Panc1 (cell line): ENCODE data around the gene CNTN4. TPM values are rescaled to one million over a fixed set of nuclear protein-coding genes. Genes with fewer than 3 reads are reported as not detected.

Source experiments
- ATAC-seq: fragments of 200-7000 bp; cut with Tn5 transposase; 2 replicates; pipeline ENCODE4 v1.9.1; 2020; ENCODE audit warnings: mild to moderate bottlenecking, moderate library complexity
- BruUV-seq: library from RNA; stranded (reverse); fragments of 400-500 nt; replicated peaks from 2 replicates; lab custom pipeline; 2021; lab: Mats Ljungman, UMichigan
- CTCF ChIA-PET: fragments of 300-600 bp; sonication (Branson Sonifier 250); formaldehyde crosslinking; loops from one replicate; lab custom pipeline; 2022; ENCODE audit warnings: antibody characterized with exemption; lab: Charles Lee
- POLR2A ChIA-PET: fragments of 300-600 bp; sonication (Branson Sonifier 250); formaldehyde crosslinking; loops from one replicate; lab custom pipeline; 2022; ENCODE audit warnings: antibody characterized with exemption; lab: Charles Lee
- DNase-seq: peaks from one replicate; pipeline ENCODE4 v3.0.0-alpha.2; 2010; ENCODE audit warnings: low read depth, low spot score
- H3K27ac ChIP-seq: 2 replicates; pipeline ENCODE4 v1.5.1; 2011; ENCODE audit warnings: mild to moderate bottlenecking, low read length, inconsistent platforms
- H3K27me3 ChIP-seq: fragments of 200-500 bp; sonication (Bioruptor generic); 2 replicates; pipeline ENCODE4 v1.6.0; 2014; ENCODE audit warnings: low read length, inconsistent platforms; ENCODE audit not compliant: control insufficient read depth, insufficient read depth
- H3K36me3 ChIP-seq: fragments of 200-500 bp; sonication (Bioruptor generic); 2 replicates; pipeline ENCODE4 v1.5.1; 2014; ENCODE audit warnings: inconsistent platforms, mild to moderate bottlenecking, low read length, moderate library complexity; ENCODE audit not compliant: control insufficient read depth, insufficient read depth
- H3K4me1 ChIP-seq: 2 replicates; pipeline ENCODE4 v1.5.1; 2011; ENCODE audit warnings: inconsistent platforms, mild to moderate bottlenecking, low read length, moderate library complexity; ENCODE audit not compliant: control insufficient read depth, insufficient read depth
- H3K4me3 ChIP-seq, 2 experiments: 2 replicates each; pipeline ENCODE4 v1.5.1; 2011 to 2012; ENCODE audit warnings: low read depth in 2 of 2, low read length in 2 of 2, mild to moderate bottlenecking in 2 of 2, inconsistent platforms in 1 of 2, moderate library complexity in 1 of 2
- H3K9me3 ChIP-seq: fragments of 200-500 bp; sonication (Bioruptor generic); 2 replicates; pipeline ENCODE4 v1.5.1; 2014; ENCODE audit warnings: low read depth, mild to moderate bottlenecking, inconsistent platforms, low read length, moderate library complexity; ENCODE audit not compliant: control insufficient read depth, insufficient read depth
- POLR2AphosphoS5 ChIP-seq: IDR thresholded peaks from 2 replicates; pipeline ENCODE4 v1.6.1; 2012; ENCODE audit warnings: mild to moderate bottlenecking, low read depth, low read length, moderate library complexity
- REST ChIP-seq, 2 experiments: IDR thresholded peaks; 2 replicates each; pipeline ENCODE4 v1.6.1; 2011 to 2012; ENCODE audit warnings: low read depth in 2 of 2, control low read depth in 1 of 2, low read length in 1 of 2, mild to moderate bottlenecking in 1 of 2, moderate library complexity in 1 of 2; ENCODE audit not compliant: insufficient read depth in 1 of 2
- SIN3A ChIP-seq: IDR thresholded peaks from 2 replicates; pipeline ENCODE4 v1.6.1; 2012; ENCODE audit warnings: low read depth, mild to moderate bottlenecking, low read length, moderate library complexity, borderline replicate concordance; ENCODE audit not compliant: insufficient read depth
- TCF7L2 ChIP-seq: IDR thresholded peaks from 2 replicates; pipeline ENCODE4 v1.6.1; 2011; ENCODE audit warnings: mild to moderate bottlenecking, low read depth, low read length, inconsistent platforms
- in situ Hi-C: cut with HindIII; loops from 2 replicates; pipeline ENCODE4 v1.10.0; 2016; ENCODE audit warnings: low sequenced_read_pairs, low pct_unique_long_range_greater_than_20kb
- intact Hi-C: fragments of 100-400 bp; cut with micrococcal nuclease; formaldehyde crosslinking; loops from one replicate; pipeline ENCODE4 v1.10.0; 2022; ENCODE audit not compliant: unreplicated experiment
- total RNA-seq: library from RNA; stranded (reverse); gene quantifications from one replicate; pipeline ENCODE4 v1.2.1, GENCODE V29; 2021; ENCODE audit not compliant: unreplicated experiment
- TF ChIP-seq, protein P1 (sequence below): fragments of 450-650 bp; IDR thresholded peaks from 2 replicates; pipeline ENCODE4 v1.5.1; 2017; ENCODE audit warnings: mild to moderate bottlenecking

The CNTN4 gene
- total RNA-seq, 1 experiment from 2014 or later, result not detected

DNA sequence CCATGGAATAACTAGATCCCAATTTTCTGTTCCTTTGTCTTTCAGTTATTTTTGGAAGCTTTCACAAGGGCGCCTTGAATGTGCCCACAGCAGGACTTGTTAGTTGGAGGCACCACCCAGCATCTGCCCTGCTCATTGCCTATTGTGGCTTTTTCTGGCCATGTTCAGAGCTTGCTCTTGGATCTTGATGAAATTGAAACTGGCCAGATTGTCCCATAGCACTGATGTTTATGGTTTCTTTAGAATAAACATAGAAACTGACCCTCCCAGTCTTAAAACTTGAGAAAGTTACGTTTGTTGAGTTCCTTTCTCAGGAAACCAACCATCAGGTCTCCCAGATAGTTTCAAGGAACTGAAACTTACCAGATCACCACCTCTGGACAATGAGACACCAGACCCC is 536.8 kb downstream of the CNTN4 start:
- intact Hi-C loops (no loop called here), in situ Hi-C loops (no loop called here)
- no peak for ATAC-seq
- H3K9me3 ChIP-seq, result no peaks in the 10 kb centered on the region
- ChIA-PET POLR2A (no interaction called here), CTCF (no interaction called here)
- H3K27ac ChIP-seq, result no peak overlapping the region
- no peak overlapping the region for H3K4me3 ChIP-seq
- no peaks in the 10 kb centered on the region for H3K4me1 ChIP-seq
- TF ChIP-seq SIN3A (no peak), REST (IDR thresholded peaks at IDR 0.05; ENCODE audit: insufficient read depth in 1 of 2, low read depth in 2 of 2, low read length in 1 of 2) (no peak), TCF7L2 (no peak), POLR2AphosphoS5 (no peak)
- TF ChIP-seq, protein P1, sequence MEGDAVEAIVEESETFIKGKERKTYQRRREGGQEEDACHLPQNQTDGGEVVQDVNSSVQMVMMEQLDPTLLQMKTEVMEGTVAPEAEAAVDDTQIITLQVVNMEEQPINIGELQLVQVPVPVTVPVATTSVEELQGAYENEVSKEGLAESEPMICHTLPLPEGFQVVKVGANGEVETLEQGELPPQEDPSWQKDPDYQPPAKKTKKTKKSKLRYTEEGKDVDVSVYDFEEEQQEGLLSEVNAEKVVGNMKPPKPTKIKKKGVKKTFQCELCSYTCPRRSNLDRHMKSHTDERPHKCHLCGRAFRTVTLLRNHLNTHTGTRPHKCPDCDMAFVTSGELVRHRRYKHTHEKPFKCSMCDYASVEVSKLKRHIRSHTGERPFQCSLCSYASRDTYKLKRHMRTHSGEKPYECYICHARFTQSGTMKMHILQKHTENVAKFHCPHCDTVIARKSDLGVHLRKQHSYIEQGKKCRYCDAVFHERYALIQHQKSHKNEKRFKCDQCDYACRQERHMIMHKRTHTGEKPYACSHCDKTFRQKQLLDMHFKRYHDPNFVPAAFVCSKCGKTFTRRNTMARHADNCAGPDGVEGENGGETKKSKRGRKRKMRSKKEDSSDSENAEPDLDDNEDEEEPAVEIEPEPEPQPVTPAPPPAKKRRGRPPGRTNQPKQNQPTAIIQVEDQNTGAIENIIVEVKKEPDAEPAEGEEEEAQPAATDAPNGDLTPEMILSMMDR, result no peak
- DNase-seq, result no peak
- BruUV-seq, result no TSS peak
- no peaks in the 10 kb centered on the region for H3K27me3 ChIP-seq
- no peaks in the 10 kb centered on the region for H3K36me3 ChIP-seq

DNA sequence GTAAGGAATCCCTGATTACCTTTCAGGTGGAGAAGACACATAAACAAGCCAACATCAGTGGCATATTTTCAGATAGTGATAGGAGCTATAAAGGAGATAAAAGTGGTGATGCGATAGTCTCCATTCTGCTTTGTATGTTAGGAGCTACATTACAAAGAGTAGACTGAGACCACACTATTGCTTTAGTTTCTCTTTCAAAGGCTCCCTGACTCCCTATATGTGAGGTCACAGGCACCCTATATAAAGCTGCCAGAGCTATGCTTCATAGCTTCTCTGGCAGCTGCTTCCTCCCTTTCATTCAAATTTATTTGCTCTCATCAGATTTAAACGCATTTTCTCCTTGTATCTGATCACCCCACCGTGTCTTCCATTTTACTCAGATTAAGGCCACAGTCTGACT is 544.9 kb downstream of the CNTN4 start:
- no peaks in the 10 kb centered on the region for H3K4me1 ChIP-seq
- in situ Hi-C loops (no loop called here), intact Hi-C loops (no loop called here)
- H3K36me3 ChIP-seq, result no peaks in the 10 kb centered on the region
- no peak for DNase-seq
- ChIA-PET POLR2A (no interaction called here), CTCF (no interaction called here)
- H3K9me3 ChIP-seq, result no peaks in the 10 kb centered on the region
- no peak for ATAC-seq
- no peaks in the 10 kb centered on the region for H3K27me3 ChIP-seq
- no peak overlapping the region for H3K27ac ChIP-seq
- H3K4me3 ChIP-seq, result no peak overlapping the region
- no TSS peak for BruUV-seq
- TF ChIP-seq POLR2AphosphoS5 (no peak), TCF7L2 (no peak), SIN3A (no peak), REST (IDR thresholded peaks at IDR 0.05; ENCODE audit: insufficient read depth in 1 of 2, low read depth in 2 of 2, low read length in 1 of 2) (no peak)
- TF ChIP-seq, protein P1, result no peak
